Measurements from ENCODE around the gene GALNT13.

Gene GALNT13

GRCh38 chr2:154495455-154495868, 623.7 kb downstream of the GALNT13 start:
- DNase-seq, result no peak

DNA sequence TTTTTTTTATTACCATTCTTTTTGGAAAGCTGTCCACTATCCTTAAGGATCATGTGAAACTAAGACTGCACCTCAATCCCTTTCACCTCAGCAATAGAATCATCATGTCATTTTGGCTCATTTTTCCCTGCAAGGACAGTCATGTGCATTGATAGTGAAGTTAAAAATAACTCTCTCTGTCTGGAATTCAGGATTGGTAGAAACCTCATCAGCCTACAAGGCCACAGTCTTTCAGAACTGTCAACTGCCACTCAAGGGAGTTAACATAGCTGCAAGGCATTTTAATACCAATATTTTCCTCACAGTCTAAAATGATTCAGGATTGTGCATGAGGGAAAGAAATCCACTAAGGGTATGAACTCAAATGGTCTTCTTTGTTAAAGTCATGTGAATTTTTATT, 625.3 kb downstream of the GALNT13 start:
- no peak for DNase-seq
